Muscle layer of duodenum (tissue), 2 donors: ENCODE data around the gene SPATA32.

Source experiments
- H3K27ac ChIP-seq: one replicate; pipeline ENCODE4 v1.7.0; 2013; ENCODE audit warnings: mild to moderate bottlenecking, low read length
- H3K27me3 ChIP-seq: one replicate; pipeline ENCODE4 v1.7.0; 2013; ENCODE audit warnings: low read depth, mild to moderate bottlenecking, control low read depth, low read length
- H3K36me3 ChIP-seq, 2 donors: one replicate each; pipeline ENCODE4 v1.7.0; 2013; ENCODE audit warnings: low read length in 2 of 2, control low read depth in 1 of 2, mild to moderate bottlenecking in 1 of 2; ENCODE audit not compliant: insufficient read depth in 2 of 2, control insufficient read depth in 1 of 2
- H3K4me1 ChIP-seq, 2 donors: one replicate each; pipeline ENCODE4 v1.7.0; 2013; ENCODE audit warnings: low read length in 2 of 2, mild to moderate bottlenecking in 2 of 2, control low read depth in 1 of 2, moderate library complexity in 1 of 2; ENCODE audit not compliant: insufficient read depth in 2 of 2, control insufficient read depth in 1 of 2
- H3K4me3 ChIP-seq, 2 donors: one replicate each; pipeline ENCODE4 v1.7.0; 2013; ENCODE audit warnings: low read length in 2 of 2, low read depth in 1 of 2, mild to moderate bottlenecking in 1 of 2
- H3K9me3 ChIP-seq, 2 donors: one replicate each; pipeline ENCODE4 v1.7.0; 2013; ENCODE audit warnings: low read length in 2 of 2, control low read depth in 1 of 2, mild to moderate bottlenecking in 1 of 2; ENCODE audit not compliant: control insufficient read depth in 1 of 2
- donor health status: healthy.

Gene SPATA32

GRCh38 chr17:45218895-45219661, 42.8 kb downstream of the SPATA32 start:
- H3K4me3 ChIP-seq: no peak overlapping the region
- H3K27ac ChIP-seq: no peak overlapping the region

More at GRCh38 chr17:45218895-45219661, 42.8 kb downstream of the SPATA32 start:
- H3K9me3 ChIP-seq: no peaks in the 10 kb centered on the region
- peaks cover 0 to 6% of the 10 kb centered on the region in 2 donors for H3K4me1 ChIP-seq
- no peaks in the 10 kb centered on the region for H3K27me3 ChIP-seq
- no peaks in the 10 kb centered on the region for H3K36me3 ChIP-seq
